ENCODE results near the gene IER3. TPM values are rescaled to one million over a fixed set of nuclear protein-coding genes. Genes with fewer than 3 reads are reported as not detected.

IER3 gene, protein sequence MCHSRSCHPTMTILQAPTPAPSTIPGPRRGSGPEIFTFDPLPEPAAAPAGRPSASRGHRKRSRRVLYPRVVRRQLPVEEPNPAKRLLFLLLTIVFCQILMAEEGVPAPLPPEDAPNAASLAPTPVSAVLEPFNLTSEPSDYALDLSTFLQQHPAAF
- total RNA-seq (10 to 100 TPM in 1 of 2 donors, 1 to 10 TPM in 1; 9.6 to 11.3 TPM), total RNA-seq (13.3 to 16.0 reads per million in 2 donors)

DNA sequence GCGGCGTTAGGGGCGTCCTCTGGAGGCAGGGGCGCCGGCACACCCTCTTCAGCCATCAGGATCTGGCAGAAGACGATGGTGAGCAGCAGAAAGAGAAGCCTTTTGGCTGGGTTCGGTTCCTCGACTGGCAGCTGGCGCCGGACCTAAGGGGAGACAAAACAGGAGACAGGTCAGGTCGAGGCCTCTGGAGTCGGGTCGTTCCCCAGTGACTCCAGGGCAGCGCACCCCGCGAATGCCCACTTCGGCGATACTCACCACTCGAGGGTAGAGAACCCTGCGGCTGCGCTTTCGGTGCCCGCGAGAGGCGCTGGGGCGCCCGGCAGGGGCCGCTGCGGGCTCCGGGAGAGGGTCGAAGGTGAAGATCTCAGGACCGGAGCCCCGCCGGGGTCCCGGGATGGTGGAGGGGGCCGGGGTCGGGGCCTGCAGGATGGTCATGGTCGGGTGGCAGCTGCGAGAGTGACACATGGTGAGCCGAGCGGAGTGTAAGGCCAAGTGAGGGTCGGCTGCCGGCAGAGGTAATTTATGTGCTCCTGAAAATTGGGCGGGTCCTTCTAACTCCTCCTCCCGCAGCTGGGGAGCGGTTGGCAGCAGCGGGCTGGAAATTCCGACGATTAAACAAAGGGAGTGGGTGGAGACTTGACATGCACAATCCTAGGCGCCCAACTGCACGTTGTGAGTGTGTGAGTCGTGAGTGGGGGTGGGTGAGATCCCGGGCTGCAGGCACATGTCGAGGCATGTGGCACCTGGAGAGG is at the start of gene IER3:
Gene IER3 (minus strand): TSS at position 494 of the 752 bp plus-strand sequence. CDS start 29 bp downstream, at position 465.
- peak within 1 kb of the TSS; percentile 92 for H3K27ac Mint-ChIP-seq
- peaks cover 50% of the 10 kb centered on the region for H3K4me1 Mint-ChIP-seq
- H3K4me3 Mint-ChIP-seq: peak within 1 kb of the TSS; percentile 95
- ATAC-seq (peak; percentile 72), DNase-seq (peak; percentile 51 to 57 (median 55))
- H3K27me3 Mint-ChIP-seq: no peaks in the 10 kb centered on the region
- no peaks in the 10 kb centered on the region for H3K9me3 ChIP-seq (ENCODE audit: control insufficient read depth, low read length, poor library complexity, severe bottlenecking)
- H3K36me3 Mint-ChIP-seq (ENCODE audit: low read depth): peaks cover 9% of the 10 kb centered on the region

DNA sequence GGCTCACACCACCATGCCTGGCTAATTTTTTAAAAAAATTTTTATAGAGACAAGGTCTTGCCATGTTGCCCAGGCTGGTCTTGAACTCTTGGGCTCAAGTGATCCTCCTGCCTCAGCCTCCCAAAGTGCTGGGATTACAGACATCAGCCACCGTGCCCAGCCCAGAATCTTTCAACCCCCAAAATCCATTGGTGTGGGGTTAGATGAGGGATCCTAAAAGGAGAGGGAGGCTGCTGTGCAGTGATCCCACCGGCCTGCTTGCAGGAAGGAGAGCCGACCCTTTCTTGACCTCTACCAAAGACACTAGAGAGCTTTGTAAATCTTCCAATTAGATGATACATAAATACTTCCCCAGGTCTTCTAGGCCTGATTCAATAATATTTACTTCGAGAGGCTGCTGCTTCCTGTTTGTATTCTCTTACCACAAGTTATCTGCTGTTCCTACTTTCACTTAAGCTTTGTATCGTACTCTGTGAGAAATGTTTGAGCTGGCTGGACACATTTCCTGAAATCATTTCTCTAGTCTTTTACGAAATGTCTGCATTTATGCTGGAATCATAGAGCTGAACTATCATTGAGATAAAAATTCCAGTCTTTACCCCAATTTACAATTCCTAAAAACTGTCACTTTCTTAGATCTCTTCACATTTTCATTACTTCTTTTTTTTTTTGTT is 49.3 kb upstream of the IER3 start:
- peaks cover 25% of the 10 kb centered on the region for H3K4me1 Mint-ChIP-seq
- H3K27ac Mint-ChIP-seq: peak overlapping the region; percentile 97
- H3K4me3 Mint-ChIP-seq: peak overlapping the region; percentile 88
- ATAC-seq (peak; percentile 95), DNase-seq (no peak)
- H3K36me3 Mint-ChIP-seq (ENCODE audit: low read depth): peaks cover 2% of the 10 kb centered on the region
- H3K9me3 ChIP-seq (ENCODE audit: control insufficient read depth, low read length, poor library complexity, severe bottlenecking): no peaks in the 10 kb centered on the region
- no peaks in the 10 kb centered on the region for H3K27me3 Mint-ChIP-seq

DNA sequence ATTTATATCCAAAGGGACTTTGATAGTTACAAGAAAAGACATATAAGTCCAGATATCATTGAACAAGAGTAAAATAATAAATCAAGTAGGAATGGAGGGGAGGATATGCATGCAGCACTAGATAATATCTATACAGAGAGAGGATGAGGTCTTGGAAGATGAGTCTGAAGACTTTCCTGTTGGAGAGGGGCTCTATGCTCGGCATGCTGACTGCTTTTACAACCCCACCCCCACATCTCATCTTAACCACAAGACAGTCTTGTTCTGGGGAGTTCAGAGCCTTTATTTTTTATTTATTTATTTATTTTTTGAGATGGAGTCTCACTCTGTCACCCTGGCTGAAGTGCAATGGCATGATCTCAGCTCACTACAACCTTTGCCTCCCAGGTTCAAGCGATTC is 48.4 kb upstream of the IER3 start:
- no peaks in the 10 kb centered on the region for H3K9me3 ChIP-seq (ENCODE audit: control insufficient read depth, low read length, poor library complexity, severe bottlenecking)
- no peaks in the 10 kb centered on the region for H3K27me3 Mint-ChIP-seq
- H3K4me3 Mint-ChIP-seq: no peak overlapping the region
- peaks cover 1% of the 10 kb centered on the region for H3K36me3 Mint-ChIP-seq (ENCODE audit: low read depth)
- H3K4me1 Mint-ChIP-seq: peaks cover 27% of the 10 kb centered on the region
- no peak for DNase-seq
- peak overlapping the region; percentile 97 for H3K27ac Mint-ChIP-seq
- no peak for ATAC-seq

DNA sequence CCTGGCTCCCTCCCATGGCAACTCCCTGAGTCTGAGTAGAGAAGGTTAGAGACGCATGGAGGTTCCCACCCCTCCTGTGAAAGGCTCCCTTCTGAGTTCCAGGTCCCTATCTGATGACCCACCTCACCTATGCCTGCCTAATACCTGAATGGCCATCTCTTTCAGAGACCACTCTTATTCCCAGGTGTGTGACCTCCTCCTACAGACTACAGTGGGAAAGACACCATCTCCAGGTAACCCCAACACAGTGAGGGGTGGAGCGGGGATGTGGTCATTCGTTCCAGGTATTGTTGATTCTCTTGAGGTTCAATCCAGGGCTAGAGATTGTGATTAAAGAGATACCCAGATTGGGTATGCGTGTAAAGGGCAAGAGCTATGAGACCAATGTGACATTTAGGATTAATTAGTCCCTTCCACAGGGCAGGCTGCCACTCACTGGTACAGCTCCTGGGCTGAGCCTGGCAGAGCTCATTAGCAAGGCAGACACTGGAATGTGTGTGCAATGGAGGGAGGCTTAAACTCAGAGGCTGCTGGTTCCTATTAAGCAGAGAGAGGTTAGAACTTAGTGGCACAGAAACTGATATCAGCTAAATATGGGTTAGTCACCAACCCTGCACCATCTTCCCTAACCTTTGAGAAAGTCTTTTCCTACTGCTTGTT is 46.5 kb upstream of the IER3 start:
- no peak overlapping the region for H3K4me3 Mint-ChIP-seq
- ATAC-seq (no peak), DNase-seq (no peak)
- H3K27ac Mint-ChIP-seq: peak overlapping the region; percentile 74
- no peaks in the 10 kb centered on the region for H3K27me3 Mint-ChIP-seq
- H3K36me3 Mint-ChIP-seq (ENCODE audit: low read depth): no peaks in the 10 kb centered on the region
- H3K4me1 Mint-ChIP-seq: peaks cover 30% of the 10 kb centered on the region
- H3K9me3 ChIP-seq (ENCODE audit: control insufficient read depth, low read length, poor library complexity, severe bottlenecking): no peaks in the 10 kb centered on the region

DNA sequence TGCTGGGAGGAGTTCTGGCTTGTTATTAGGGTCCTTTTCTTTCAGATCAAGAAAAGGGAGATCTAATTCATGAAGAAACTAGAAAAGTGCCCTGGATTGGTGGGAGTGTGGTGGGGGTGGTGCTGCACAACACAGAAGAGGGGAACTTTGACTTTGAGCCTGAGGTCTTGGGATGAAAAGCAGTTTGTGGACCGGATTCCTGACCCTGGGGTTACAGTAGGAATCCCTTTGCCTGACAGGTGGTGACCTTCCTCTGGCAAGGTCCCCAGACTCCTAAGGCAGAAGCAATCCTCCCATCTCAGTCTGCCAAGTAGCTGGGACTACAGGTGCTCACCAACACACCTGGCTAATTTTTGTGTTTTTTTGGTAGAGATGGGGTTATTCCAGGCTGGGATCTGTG is 45.3 kb upstream of the IER3 start:
- Mint-ChIP-seq H3K27ac (no peak overlapping the region), H3K36me3 (ENCODE audit: low read depth) (no peaks in the 10 kb centered on the region), H3K4me3 (no peak overlapping the region), H3K4me1 (peaks cover 33% of the 10 kb centered on the region), H3K27me3 (no peaks in the 10 kb centered on the region)
- ATAC-seq: no peak
- no peaks in the 10 kb centered on the region for H3K9me3 ChIP-seq (ENCODE audit: control insufficient read depth, low read length, poor library complexity, severe bottlenecking)
- DNase-seq: no peak

DNA sequence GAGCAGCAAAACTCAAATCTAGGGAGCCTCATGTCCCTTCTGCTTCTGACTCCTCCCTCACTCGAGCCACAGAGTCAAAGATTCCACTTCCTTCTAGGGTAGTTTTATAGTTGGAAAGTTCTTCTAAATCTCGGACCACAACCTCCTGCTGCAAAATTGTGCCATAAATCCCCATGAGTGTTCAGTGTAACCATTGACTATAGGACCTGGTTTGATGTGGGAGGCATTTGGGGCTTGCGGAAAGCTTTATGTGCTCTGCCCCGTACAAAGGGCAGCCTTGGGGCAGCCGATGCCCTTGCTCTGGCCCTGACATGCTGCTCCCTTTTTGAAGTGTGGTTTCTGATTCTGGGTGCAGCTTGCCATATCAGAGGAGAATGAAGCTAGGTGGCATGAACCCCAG is 43.6 kb upstream of the IER3 start:
- Mint-ChIP-seq H3K27me3 (no peaks in the 10 kb centered on the region), H3K4me3 (peak overlapping the region; percentile 34), H3K36me3 (ENCODE audit: low read depth) (no peaks in the 10 kb centered on the region), H3K4me1 (peaks cover 24% of the 10 kb centered on the region), H3K27ac (no peak overlapping the region)
- H3K9me3 ChIP-seq (ENCODE audit: control insufficient read depth, low read length, poor library complexity, severe bottlenecking): no peaks in the 10 kb centered on the region
- ATAC-seq (no peak), DNase-seq (no peak)

DNA sequence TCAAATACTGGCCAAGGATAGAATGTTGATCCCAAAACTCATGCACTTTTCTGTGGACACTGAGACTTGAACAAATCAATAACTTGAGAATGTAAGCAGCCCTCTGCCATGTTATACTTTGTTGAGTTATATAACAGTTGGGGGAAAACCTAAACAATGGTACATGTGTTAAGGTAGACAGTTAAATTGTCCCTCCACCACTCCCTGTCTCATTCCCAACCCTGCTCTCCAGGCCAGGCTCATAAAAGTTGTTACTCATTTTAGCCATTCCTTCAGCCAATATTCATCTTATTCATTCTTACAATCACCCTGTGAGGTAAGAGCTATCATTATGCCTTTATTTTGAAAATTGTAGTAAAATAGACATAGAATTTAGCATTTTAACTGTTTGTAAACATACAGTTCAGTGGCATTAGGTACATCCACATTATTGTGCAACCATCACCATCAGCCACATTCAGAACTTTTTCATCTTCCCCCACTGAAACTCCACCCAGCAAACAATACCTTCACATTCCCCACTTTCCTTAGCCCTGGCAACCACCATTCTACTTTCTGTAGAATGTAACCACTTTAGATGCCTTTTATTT is 38.2 kb upstream of the IER3 start:
- Mint-ChIP-seq H3K27ac (no peak overlapping the region), H3K4me1 (peaks cover 24% of the 10 kb centered on the region), H3K4me3 (no peak overlapping the region), H3K27me3 (no peaks in the 10 kb centered on the region), H3K36me3 (ENCODE audit: low read depth) (peaks cover 3% of the 10 kb centered on the region)
- H3K9me3 ChIP-seq (ENCODE audit: control insufficient read depth, low read length, poor library complexity, severe bottlenecking): no peaks in the 10 kb centered on the region
- no peak for DNase-seq
- ATAC-seq: no peak

DNA sequence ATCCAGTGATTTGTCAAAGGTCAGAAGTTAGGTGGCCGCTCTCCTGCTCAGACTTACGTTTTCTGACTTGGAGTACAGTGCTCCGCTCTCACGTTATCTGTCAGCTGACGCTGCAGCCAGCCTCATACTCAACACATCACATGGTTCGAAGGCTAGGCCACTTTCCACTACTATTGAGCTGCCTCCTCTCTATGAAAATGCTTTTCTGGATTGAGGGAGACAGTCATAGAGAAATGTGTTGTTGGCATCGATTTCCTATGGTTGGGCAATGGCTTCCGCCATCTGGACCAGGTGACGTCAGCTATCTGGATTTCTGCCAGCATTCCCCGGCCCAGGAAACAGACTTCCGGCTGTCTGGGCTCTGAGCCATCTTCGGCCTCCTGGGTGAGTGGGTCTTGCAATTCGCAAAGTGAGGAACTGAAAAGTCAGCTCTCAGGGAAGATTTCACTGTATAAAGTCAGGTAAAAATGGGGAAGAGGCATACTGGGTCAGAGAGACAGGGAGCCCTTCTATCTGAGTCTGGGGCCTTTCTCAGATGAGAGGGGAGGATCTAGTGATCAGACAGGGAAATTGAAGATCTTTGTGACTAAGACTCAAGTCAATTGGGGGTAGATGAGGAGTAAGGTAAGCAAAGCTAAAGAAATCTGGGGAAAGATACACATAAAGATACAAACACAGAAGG is 37.5 kb upstream of the IER3 start:
- ATAC-seq (peak; percentile 50), DNase-seq (no peak)
- no peak overlapping the region for H3K27ac Mint-ChIP-seq

DNA sequence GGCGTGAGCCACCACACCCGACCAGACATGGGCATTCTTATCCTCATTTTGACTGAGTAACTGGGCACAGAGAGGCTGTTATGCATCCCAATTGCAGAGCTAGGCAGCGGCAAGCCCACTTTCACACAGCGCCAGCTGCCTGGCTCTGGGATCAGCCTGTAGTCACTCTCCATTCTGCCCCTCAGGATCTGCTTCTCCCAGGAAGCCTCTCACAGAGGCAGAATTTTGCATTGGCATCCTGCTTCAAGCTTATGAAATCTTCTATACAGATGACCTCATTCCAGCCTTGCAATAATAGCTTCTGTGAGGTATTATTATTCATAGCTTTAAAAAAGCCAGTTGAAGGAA is 37.0 kb upstream of the IER3 start:
- no peaks in the 10 kb centered on the region for H3K9me3 ChIP-seq (ENCODE audit: control insufficient read depth, low read length, poor library complexity, severe bottlenecking)
- Mint-ChIP-seq H3K27me3 (no peaks in the 10 kb centered on the region), H3K36me3 (ENCODE audit: low read depth) (peaks cover 3% of the 10 kb centered on the region), H3K4me3 (no peak overlapping the region), H3K4me1 (peaks cover 24% of the 10 kb centered on the region), H3K27ac (no peak overlapping the region)
- DNase-seq: no peak
- ATAC-seq: no peak

More for the DNA sequence above, 37.5 kb upstream of the IER3 start:
- Mint-ChIP-seq H3K27me3 (no peaks in the 10 kb centered on the region), H3K4me3 (no peak overlapping the region), H3K36me3 (ENCODE audit: low read depth) (peaks cover 3% of the 10 kb centered on the region), H3K4me1 (peaks cover 28% of the 10 kb centered on the region)
- no peaks in the 10 kb centered on the region for H3K9me3 ChIP-seq (ENCODE audit: control insufficient read depth, low read length, poor library complexity, severe bottlenecking)

DNA sequence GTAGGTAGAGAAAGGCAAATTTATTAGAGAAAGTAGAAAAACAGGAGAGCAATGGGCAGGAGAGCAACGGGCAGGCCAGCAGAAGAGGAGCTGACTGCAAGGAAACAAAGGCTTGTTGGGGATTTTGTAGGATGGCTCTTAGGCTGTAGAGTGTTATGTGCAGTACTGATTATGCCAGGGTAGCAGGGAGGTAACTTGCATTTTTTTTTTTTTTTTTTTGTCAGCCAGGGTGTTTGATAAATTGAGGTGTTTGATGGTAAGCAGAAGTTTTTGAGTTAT is 36.2 kb upstream of the IER3 start:
- H3K4me1 Mint-ChIP-seq: peaks cover 23% of the 10 kb centered on the region
- H3K27ac Mint-ChIP-seq: no peak overlapping the region

DNA sequence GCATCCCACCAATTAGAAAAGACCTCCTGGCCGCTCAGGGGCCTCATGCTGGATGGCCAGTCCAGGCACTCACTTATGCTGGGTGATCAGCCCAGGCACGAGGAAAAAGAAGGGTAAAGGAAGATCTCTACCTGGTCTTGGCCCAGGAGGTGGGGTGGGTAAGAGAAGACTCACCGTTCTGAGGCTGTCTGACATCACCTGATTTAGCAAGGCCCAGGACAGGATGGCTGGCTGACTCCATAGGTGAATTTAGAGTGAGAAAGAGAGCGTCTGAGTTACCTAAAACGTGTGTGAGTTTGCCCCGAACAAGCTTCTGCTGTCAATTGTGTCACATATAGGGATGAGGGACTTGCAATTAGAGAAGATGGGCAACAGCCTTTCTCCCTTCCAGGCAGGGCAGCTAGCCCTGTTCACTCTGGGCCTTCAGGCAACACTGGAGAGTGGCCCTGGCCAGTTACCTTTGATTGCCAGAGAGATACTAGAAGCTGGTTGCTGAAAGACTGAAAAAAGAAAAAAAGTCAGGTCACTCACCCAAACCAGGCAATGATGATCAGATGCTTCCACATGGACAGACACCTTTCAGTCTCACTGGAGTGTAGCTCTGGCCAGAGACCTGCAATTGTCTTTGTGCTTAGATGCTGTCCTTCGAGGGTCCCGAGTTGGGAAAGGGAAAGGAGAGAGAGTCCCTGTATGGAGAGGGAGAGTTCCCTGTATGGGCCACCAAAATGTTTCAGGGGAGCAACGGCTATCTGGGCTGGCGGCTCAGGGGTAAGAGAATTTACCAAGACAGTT is 35.7 kb upstream of the IER3 start:
- no peak overlapping the region for H3K27ac Mint-ChIP-seq
- peaks cover 3% of the 10 kb centered on the region for H3K36me3 Mint-ChIP-seq (ENCODE audit: low read depth)
- H3K27me3 Mint-ChIP-seq: no peaks in the 10 kb centered on the region
- H3K4me3 Mint-ChIP-seq: no peak overlapping the region
- H3K9me3 ChIP-seq (ENCODE audit: control insufficient read depth, low read length, poor library complexity, severe bottlenecking): no peaks in the 10 kb centered on the region
- DNase-seq (no peak), ATAC-seq (no peak)
- peaks cover 21% of the 10 kb centered on the region for H3K4me1 Mint-ChIP-seq

More for the DNA sequence above, 36.2 kb upstream of the IER3 start:
- no peaks in the 10 kb centered on the region for H3K27me3 Mint-ChIP-seq
- H3K9me3 ChIP-seq (ENCODE audit: control insufficient read depth, low read length, poor library complexity, severe bottlenecking): no peaks in the 10 kb centered on the region
- peaks cover 3% of the 10 kb centered on the region for H3K36me3 Mint-ChIP-seq (ENCODE audit: low read depth)
- DNase-seq (no peak), ATAC-seq (no peak)
- H3K4me3 Mint-ChIP-seq: no peak overlapping the region

DNA sequence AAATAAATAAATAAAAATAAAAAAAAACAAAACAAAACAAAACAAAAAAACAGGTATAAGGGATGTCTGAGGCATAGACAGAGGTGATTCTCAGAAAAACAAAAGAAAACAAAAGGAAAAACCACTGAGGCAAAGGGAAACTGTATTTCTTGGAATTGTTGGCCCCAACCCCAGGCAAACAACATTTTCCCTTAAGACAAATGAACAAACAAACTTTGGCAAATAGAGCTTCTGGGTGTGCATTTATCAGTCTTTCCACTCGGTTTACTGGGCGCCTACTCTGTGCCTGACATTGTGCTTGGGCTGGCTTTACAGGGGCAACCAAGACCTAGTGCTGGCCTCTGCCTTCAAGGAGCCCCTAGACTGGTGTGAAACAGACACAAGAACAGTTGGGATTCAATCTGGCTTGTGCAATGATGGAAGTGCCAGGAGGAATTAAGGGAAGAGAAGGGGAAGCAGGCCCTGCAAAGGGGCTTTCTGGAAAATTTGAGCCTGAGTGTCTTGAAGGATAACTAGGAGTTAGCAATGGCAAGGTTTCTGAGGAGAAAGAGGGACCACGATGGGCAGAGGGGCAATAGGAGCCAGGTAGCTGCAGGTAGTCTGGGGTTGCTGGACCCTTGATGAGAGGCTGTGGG is 33.8 kb upstream of the IER3 start:
- no peak for DNase-seq
- H3K4me3 Mint-ChIP-seq: no peak overlapping the region
- no peak for ATAC-seq
- H3K4me1 Mint-ChIP-seq: peaks cover 24% of the 10 kb centered on the region
- peak overlapping the region; percentile 65 for H3K27ac Mint-ChIP-seq
- peaks cover 5% of the 10 kb centered on the region for H3K36me3 Mint-ChIP-seq (ENCODE audit: low read depth)
- H3K9me3 ChIP-seq (ENCODE audit: control insufficient read depth, low read length, poor library complexity, severe bottlenecking): no peaks in the 10 kb centered on the region
- no peaks in the 10 kb centered on the region for H3K27me3 Mint-ChIP-seq
